ENCODE results near the gene GABBR1.
A peak's percentile ranks its signal among the peaks of the same experiment; 100 is the strongest.

Gene GABBR1

GRCh38 chr6:29652198-29652584 lies 19.2 kb upstream of the GABBR1 start:
- no peak for DNase-seq

- no peak for DNase-seq
Measured at GRCh38 chr6:29651413-29652197, 18.6 kb upstream of the GABBR1 start.

GRCh38 chr6:29649701-29650673 lies 17.0 kb upstream of the GABBR1 start:
- peak; percentile 96 for DNase-seq

- peak; percentile 14 for DNase-seq
Measured at GRCh38 chr6:29647927-29648642, 15.1 kb upstream of the GABBR1 start.

- DNase-seq: no peak
Measured at GRCh38 chr6:29641430-29642148, 8.6 kb upstream of the GABBR1 start.

- no peak for DNase-seq
Measured at GRCh38 chr6:29637247-29637646, 4.3 kb upstream of the GABBR1 start.

- no peak for DNase-seq
Measured at GRCh38 chr6:29633534-29633905, 537 bp upstream of the GABBR1 start.

- DNase-seq: peak; percentile 40
Measured at GRCh38 chr6:29631860-29632731, 887 bp downstream of the GABBR1 start.

- no peak for DNase-seq
Measured at GRCh38 chr6:29631209-29631810, 1.7 kb downstream of the GABBR1 start.

GRCh38 chr6:29630315-29630714 lies 2.7 kb downstream of the GABBR1 start:
- DNase-seq: no peak

GRCh38 chr6:29629571-29629970 lies 3.4 kb downstream of the GABBR1 start:
- DNase-seq: no peak

- peak; percentile 56 for DNase-seq
Measured at GRCh38 chr6:29628419-29629281, 4.3 kb downstream of the GABBR1 start.

- DNase-seq: peak; percentile 14
Measured at GRCh38 chr6:29627755-29628418, 5.1 kb downstream of the GABBR1 start.

- no peak for DNase-seq
Measured at GRCh38 chr6:29626948-29627754, 5.8 kb downstream of the GABBR1 start.

- no peak for DNase-seq
Measured at GRCh38 chr6:29625337-29625930, 7.5 kb downstream of the GABBR1 start.

GRCh38 chr6:29624520-29624961 lies 8.4 kb downstream of the GABBR1 start:
- DNase-seq: no peak

- no peak for DNase-seq
Measured at GRCh38 chr6:29620630-29621029, 12.4 kb downstream of the GABBR1 start.

- DNase-seq: no peak
Measured at GRCh38 chr6:29619578-29620160, 13.3 kb downstream of the GABBR1 start.
